Stimulated activated CD8-positive, alpha-beta memory T cell treated with anti-CD3 and anti-CD28 coated beads, Interleukin-15, amount 100 ng/mL, for 24 hours (primary cell): Measurements from ENCODE around the gene LSAMP.

Experiments
- DNase-seq: peaks from one replicate; pipeline ENCODE4 v3.0.0-alpha.2; 2020; ENCODE audit warnings: low read depth

LSAMP gene

DNA sequence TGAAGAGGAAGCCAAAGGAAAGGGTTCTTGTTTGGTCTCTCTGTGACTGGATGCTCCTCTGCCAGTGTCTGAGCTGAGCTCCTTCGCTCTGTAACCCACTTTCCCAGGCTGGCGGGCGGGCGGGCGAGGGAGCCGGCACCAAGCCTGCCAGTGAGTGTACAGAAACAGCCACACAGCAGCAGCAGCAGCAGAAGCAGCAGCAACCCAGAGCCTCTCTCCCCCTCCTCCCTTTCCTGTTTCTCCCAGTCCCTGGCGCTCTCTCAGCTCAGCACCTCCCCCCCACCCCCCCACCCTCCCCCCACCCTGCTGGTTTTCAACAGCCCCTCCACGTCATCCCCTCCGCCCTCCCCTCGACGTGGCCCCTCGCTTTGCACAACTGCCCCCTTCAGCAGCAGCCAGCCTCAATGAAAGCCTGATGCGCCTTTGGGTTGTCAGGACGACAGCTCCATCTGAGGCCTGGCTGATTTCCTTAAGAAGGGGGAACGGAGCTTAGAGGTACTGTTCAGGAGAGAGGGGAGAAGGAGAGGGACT, at the start of gene LSAMP:
Gene LSAMP, minus strand, starts transcription at position 177 of the 531 bp plus-strand sequence.
- DNase-seq = no peak

DNA sequence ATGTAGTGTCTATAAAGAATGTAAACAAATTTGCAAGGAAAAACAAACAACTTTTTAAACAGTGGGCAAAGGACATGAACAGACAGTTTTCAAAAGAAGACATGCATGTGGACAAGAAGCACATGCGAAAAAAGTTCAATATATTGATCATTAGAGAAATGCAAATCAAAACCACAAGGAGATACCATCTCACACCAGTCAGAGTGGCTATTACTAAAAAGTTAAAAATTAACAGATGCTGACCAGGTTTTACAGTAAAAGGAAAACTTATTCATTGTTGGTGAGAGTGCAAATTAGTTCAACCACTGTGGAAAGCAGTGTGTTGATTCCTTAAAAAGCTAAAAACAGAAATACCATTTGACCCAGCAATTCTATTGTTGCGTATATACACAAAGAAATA, 47.1 kb upstream of the LSAMP start:
- DNase-seq = no peak

DNA sequence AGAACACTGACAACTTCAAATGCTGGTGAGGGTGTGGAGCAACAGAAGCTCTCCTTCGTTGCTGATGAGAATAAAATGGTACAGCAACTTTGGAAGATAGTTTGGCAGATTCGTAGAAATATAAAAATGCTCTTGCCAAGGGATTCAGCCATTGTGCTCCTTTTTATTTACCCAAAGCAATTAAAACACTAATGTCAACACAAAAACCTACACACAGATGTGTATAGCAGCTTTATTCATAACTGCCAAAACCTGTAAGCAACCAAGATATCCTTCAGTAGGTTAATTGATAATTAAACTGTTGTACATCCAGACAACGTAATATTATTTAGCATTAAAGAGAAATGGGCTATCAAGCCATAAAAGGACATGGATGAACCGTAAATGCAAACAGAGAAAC, 37.8 kb upstream of the LSAMP start:
- no peak for DNase-seq

DNA sequence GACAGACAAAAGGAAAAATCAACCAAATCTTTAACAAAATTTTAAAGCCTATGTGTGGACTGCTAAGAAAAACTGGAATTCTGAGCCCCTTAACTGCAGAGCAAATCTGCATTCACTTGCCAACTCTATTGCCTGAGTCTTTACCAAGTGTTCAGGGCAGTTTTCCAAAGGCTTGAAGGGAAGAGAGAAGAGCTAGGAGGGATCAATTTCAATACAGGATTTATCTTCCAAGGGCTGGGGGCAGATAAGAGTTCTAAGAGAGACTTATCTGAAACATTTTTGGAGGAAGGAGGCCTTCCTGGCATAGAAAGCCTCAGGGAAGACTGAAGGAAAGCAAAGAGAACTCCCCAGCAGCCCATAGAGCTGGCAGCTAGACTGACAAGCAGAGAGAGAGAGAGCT, 31.4 kb upstream of the LSAMP start:
- DNase-seq = no peak

DNA sequence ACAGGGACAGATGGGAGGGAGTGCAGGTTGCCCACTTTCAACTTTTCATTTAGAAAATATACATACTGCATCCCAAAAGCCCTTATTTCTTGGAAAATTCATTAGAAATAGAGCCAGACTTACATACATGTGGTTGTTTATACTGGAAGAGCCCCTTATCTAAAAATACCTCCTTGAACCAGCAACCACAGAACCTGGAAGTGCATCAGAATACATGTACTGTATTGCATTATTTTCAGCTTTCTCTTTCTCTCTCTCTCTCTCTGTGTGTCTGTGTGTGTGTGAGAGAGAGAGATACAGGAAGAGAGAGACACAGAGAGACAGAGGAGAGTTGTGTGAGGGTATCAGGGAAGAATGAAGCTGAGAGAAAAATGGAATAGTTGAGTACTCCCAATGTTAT, 29.5 kb upstream of the LSAMP start:
- DNase-seq = no peak

DNA sequence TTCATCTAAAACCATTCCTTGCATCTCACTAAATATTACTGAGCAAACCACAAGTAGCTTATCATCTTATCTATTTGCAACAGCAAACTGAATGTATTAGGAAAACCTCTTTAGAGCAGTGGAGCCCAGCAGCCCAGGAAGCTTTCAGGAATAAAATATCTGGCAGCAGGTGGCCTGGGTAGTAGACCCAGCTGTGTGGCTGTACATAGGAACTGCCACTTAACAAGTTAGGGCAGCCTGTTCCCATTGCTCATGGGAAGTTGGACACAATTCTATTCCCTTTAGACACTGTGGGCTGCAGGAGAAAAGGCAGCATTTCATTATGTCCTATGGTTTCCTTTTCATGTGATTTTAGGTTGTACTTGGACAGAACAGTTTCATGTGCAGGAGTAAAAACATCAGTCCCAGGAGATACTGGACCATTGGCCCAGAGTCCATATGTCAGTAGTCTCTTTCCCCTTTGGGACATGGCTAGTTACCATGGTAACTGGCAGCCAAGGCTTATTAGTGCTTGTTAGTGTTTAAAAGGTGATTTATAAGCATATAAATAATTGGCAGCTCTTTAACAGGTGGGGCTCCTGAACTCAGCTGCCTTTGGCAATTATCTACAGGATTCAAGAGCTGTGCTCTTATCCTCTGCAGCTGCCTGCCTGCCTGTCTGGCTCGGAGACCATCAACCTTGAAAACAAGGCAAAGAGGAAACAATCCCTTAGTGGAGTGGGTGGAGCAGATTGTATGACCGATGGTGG, 28.9 kb upstream of the LSAMP start:
- DNase-seq = no peak

DNA sequence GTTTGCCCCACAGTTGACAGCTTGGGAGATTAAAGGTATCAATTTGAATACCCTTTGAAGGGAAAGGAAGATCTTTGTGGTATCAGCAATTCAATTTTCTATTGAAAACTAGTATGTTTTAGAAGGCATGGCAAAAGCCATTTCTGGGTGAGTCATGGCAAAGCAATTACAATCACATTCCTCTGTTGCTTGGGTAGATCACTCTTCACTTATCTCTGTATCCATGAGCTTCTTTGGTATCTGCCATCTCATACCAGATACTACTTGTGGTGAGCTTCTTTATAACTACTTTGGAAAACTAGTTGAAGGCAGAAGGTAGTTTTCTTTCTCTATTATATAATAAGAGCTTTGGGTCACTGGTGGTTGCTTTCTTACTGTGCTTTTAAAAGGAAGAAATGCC, 28.3 kb upstream of the LSAMP start:
- DNase-seq = no peak

DNA sequence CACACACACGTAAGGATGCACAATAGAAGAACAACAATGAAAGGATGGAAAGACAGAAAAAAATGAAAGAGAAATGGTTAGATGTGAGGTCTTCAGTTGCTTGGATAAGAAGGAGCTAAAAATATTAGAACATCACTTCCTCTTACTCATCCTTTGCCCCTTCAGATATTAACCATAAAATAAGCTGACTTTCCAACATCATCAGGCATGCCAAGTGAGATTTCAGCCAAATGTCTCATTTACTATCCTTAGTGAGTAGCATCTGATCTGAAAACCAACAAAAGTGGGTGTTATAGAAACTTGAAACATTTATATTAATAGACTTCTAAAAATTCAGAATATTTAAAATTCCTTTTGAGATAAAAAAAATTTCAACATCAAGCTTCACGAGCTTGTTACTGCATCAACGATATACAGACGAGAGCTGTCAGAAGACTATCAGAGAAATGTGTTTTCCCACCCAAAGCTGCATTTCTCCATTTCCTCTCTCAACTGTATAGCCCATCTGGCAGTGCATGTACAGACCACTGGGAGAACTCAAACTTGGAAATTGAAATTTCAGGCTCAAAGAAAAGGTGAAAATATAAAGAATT, 25.4 kb upstream of the LSAMP start:
- no peak for DNase-seq

DNA sequence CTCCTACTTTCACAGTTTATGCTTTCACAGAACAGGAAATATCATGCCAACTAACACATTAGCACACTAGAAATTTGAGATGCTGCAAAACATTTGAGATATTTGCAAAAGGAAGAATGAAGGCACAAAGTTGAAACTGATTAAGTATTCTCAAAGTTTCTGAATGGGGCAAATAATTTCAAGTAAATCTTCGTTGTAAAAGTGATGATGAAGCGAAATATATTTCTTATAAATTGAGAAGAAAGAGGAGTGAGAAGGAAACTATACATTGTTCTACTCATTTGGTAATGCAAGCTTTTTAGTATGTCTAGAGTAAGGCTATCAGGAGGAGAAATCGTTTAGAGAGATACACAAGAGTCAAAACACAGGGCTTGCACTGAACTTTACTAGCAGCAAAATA, 24.3 kb upstream of the LSAMP start:
- DNase-seq = no peak

DNA sequence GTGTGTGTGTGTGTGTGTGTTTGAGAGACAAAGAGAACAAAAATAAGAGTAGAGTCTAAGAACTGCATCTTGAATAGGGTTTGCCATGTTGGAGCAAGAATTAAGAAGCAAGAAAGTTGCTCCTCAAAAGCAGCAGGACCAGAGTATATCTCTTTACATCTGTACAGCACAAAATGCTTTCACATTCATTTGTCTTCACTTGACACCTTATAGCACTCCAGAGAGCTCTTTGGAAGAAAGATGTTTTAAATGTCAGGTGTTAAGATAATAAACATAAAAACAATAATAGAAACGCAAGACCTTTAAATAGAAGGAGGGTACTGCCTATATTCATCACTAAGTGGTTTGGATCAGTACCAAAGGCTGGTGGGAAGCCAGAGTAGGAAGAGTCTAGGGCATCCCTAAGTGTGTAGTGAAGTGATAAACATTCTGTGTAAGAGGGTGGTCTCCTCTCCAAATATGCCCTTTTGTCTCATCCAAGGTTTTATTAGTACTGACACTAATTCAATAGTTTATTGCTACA, 19.1 kb upstream of the LSAMP start:
- no peak for DNase-seq

DNA sequence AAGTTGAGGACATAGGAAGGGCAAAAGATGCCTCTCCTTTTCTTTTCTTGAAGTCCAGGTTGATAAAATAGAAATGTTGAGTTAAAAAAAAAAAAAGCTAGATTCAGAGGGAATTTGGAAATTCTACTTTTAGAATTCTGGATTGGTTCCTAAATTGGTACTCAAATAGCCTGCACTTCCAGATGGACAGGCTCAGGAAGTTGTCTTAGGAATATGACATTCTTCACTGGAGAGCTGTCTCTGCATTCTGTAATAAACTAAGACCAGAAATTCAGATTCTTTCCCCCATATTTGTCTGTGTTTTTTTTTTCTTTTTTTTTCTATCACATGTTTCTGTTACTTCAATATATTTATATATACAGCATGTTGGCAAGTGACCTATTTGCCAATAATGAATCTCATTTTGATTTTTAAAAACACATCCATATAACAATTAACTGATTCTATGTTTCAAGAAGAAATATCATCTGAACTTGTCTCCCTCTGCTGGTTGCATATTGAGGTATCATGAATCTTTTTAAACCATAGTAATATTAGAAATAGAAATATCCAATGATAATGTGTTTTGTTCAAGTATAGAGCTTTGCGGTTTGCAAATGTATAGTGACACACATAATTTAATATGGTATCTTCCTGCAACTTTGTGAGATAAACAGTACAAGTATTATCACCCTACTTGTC, 8.5 kb upstream of the LSAMP start:
- DNase-seq = no peak

DNA sequence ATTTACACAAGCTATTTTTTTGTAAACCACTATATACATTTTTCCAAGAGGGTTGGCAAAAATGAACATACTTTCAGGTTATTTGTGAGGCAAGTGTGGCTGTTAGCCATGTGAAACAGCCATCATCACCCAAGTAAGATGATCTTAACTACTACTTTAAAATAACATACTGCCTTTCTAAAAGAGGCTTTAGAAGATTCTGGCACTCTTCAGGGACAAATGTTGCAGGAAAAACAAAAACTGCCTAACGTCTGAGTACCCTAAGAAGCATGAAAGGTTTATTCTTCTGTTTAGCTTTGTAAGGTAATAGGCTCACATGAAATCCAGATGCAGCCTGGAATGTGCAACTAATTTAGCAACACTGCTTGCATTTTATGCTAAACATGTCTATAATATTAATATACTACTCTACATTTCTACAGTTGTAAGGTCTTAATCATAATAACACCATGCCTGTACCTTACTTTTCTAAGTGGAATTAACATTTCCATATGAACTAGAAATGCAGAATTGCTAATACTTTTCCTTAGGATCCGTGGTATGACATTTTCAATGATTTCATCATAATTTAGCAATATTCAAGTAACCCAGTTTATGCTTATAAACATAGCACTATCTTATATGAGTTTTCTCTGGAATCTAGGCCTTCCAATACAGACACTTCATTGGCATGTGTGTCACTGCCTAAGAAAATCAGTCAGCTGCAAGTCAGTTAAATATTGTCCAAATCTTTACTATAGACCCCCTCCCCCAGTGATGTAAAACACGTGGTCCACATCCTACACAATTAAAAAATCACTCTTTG, 4.5 kb upstream of the LSAMP start:
- no peak for DNase-seq

DNA sequence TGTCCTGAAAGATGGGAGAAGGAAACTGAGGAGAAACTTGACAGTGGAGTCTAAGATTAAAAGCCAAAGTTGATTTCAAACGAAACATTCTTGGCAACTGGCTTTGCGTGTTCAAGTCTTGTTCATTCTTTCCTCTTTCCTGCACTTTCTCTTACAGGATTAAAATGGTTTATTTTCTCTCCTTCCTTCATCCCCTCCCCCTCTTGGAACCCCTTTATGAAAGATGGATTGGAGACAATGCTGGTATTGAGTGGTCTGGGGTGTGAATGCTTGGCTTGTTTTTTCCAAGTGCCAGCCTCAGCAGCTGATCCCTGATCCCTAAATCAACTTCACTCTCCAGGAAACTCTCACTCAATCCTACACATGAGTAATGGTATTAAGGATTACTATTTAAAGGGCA, 703 bp upstream of the LSAMP start:
- DNase-seq = no peak

DNA sequence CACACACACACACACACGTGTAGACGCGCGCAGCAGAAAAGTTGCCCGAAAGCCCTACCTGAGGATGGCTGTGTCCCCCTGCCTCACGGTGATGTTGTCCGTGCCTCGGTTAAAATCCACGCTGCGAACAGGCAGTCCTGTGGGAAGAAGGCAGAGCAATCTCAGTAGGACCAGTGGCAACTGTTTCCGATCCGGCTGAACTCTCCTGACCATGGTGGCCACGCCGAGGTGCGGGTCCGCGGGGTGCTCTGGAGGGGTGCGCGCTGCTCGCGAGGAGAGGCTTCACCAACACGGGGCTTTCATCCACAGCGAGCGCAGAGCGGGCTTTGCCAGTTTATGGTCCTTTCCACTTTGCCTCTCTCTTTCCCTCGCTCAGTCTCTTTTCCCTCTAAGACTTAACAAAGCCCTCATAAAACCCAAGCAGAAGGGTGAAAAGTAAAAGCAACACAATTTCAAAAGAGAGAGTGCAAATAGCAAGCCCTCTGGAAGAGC, 422 bp downstream of the LSAMP start:
- DNase-seq = no peak

DNA sequence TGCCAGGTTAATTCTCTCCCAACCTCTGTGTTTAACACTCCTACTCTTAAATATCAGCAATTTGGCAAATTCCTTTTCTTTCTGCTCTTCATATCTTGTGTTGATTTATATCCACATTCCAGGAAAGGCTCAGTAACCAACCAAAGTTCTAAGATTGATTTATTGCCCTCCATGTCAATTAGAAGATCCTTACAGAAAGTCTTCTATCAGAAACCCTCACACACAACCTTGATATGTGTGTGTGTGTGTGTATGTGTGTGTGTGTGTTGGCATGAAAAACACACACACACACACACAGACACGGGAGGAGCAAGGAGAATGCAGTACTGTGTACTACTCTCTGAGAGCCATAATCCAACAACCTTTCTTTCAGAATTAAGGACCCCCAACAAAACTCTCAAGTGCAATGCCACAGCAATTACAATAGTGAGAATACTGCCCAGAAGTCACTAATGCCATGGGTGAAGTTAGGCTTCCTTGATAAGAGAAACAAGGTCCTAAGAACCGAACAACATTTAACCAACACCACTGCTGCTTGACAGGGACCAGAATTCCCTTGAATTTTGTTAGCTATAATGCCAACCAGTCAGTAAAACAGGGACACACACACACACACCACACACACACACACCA, 1.1 kb downstream of the LSAMP start:
- no peak for DNase-seq

DNA sequence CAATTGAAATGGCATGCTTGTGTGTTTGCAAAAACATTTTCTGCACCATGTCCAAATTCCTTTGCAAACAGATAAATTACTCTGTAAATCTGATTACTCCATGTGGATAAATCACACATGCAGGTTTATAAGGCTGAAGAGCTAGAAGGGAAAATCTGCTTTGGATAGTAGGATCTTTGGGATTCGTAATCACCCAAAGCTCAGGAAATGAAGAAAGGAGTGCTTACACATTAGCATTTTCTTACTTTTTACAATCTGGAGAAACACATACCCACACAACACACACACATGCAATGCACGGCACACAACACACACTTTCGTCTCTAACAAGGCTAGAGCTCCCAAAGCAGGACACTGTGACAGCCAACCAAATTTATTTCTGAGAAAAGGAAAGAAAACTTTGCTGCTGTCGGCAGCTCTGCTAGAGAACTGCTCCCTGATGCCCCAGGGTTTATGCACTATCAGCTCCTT, 2.1 kb downstream of the LSAMP start:
- DNase-seq = no peak

DNA sequence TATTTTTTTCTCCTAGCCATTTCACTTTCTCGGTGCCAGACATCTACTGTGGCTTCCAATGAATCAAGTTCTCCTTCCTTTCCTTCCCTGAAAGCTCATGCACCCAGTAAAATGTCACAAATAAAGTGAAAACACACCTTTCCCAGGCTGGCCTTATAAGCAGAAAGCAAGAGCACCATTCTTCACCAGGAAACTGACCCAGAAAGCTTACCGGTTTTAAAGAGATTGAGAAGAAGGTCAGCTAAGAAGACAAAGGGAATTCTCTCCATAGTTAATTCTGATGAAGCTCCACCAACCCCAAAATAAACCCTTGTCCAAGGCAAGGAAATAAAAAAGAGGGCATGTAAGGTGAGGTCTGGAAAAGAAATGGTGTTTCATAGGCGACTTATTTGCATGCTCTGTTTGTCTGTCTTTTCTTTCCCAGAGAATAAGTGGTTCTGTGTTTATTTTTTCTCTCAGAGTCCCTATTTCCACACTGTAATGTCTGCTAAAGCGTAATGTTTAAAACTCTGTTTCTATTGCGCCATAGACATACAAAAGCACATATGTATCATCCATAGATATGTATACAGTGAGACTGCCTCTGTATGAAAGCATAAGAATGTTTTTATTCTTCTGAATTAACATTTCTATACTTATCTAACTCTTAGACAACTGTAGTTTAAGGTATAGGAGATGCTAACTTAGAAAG, 2.8 kb downstream of the LSAMP start:
- DNase-seq = no peak

DNA sequence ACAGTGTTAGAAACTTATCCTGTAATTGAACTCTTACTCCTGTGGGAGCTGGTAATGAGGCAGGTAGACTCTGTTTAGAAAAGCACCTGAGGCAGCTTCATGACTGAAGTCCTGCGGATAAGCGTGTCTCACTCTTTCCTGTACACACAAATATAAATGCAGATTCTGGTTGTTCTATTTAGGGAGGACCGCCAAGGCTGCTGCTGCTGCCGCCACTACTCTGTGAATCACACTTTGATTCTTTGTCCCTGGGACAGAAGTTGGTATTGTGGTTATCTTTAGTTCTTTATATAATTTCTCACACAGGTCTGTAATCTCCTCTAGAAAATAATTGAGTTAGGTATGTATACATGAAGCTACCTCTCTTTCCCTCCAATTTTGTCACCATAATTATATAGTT, 3.6 kb downstream of the LSAMP start:
- no peak for DNase-seq

DNA sequence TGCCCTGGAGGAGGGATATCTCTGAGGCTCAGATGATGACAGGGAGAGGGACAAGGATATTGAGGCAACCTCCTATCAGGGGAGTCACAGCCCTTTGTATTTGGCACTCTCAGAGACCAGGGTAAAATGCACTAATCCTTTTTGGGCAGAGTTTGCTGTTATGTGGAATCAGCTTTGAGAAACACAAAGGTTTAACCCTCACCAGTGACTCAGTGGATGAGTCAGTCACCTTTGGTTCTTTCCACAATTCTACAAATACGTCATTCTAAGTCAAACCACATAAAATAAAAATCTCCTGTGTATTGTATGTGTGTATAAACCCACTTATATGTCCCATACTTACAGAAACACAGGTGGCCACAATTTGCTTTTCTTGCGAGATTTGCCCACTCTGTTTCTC, 5.1 kb downstream of the LSAMP start:
- DNase-seq = no peak

DNA sequence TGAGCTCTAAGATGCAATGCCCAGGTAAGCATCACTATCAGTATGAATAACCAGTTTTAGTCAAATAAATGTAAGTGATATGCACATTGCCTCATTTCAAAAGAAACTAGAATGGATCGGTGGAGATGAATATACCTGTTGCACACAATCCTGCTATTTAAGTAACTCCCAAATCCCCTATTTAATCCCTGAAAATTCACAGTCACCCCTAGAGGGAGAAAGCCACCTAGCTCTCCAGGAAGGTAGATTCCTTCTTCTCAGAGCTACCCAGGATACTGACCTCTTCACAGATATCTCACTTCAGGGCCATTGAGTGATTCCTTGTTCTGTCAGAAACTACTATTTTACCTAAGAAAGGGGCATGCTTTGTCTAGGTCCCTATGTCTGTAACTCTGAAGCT, 11.7 kb downstream of the LSAMP start:
- DNase-seq = no peak

DNA sequence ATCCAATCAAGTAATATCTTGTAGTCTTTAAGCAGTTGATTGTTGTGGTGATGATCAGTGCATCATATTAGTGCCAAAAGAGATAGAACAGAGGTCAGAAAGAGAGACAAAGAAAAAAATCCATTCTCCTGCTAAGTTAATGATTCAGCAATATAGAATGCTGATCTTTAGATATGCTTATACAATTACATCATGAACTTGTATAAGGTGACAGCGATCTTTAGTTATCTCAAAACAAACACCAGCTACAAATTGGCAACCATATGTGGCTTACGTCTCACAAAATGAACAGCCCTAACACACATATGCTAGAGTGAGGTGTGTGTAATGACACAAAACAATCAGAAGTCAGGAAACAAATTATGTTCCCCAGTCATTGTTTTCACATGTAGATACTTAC, 12.5 kb downstream of the LSAMP start:
- DNase-seq = no peak
